Natural killer cell (primary cell): ENCODE data around the gene PDZRN4. TPM values are rescaled to one million over a fixed set of nuclear protein-coding genes. Genes with fewer than 3 reads are reported as not detected.

Source experiments
- ATAC-seq, 3 donors: fragments of 150-1000 bp in 2 of 3; fragments of 200-7000 bp in 1 of 3; cut with Tn5 transposase; 1 replicate in 1 of 3; 2 replicates in 2 of 3; pipeline ENCODE4 v1.10.0; 2021; ENCODE audit warnings: mild to moderate bottlenecking in 2 of 3, moderate library complexity in 2 of 3
- DNase-seq, 2 donors: peaks; one replicate each; pipeline versions ENCODE4 v3.0.0 to v3.0.0-alpha.2; 2013 to 2021; ENCODE audit warnings: mixed read lengths in 1 of 2
- H3K27ac ChIP-seq: one replicate; pipeline ENCODE4 v1.5.1; 2013; ENCODE audit warnings: mild to moderate bottlenecking, low read length
- H3K27me3 ChIP-seq: one replicate; pipeline ENCODE4 v1.6.1; 2013; ENCODE audit warnings: low read length; ENCODE audit not compliant: control insufficient read depth, insufficient read depth
- H3K36me3 ChIP-seq: one replicate; pipeline ENCODE4 v1.6.1; 2013; ENCODE audit warnings: low read length; ENCODE audit not compliant: control insufficient read depth, insufficient read depth
- H3K4me1 ChIP-seq: one replicate; pipeline ENCODE4 v1.6.1; 2013; ENCODE audit warnings: low read length; ENCODE audit not compliant: control insufficient read depth, insufficient read depth
- H3K4me3 ChIP-seq: one replicate; pipeline ENCODE4 v1.5.1; 2013; ENCODE audit warnings: low read length
- H3K9me3 ChIP-seq: one replicate; pipeline ENCODE4 v1.6.1; 2013; ENCODE audit warnings: low read length; ENCODE audit not compliant: control insufficient read depth, insufficient read depth
- H3K27ac Mint-ChIP-seq, 2 donors: one replicate each; pipeline ENCODE4 v1.8.0; 2022; ENCODE audit warnings: mild to moderate bottlenecking in 2 of 2, mixed read lengths in 2 of 2, moderate library complexity in 1 of 2
- H3K27me3 Mint-ChIP-seq, 2 donors: one replicate each; pipeline ENCODE4 v1.8.0; 2022; ENCODE audit warnings: low read depth in 2 of 2, mixed read lengths in 2 of 2
- H3K36me3 Mint-ChIP-seq: one replicate; pipeline ENCODE4 v1.8.0; 2022; ENCODE audit warnings: mixed read lengths
- H3K4me1 Mint-ChIP-seq, 2 donors: one replicate each; pipeline ENCODE4 v1.8.0; 2022; ENCODE audit warnings: mixed read lengths in 2 of 2
- H3K4me3 Mint-ChIP-seq: one replicate; pipeline ENCODE4 v1.8.0; 2022; ENCODE audit warnings: mild to moderate bottlenecking, moderate library complexity, mixed read lengths
- H3K9me3 Mint-ChIP-seq, 2 donors: one replicate each; pipeline ENCODE4 v1.8.0; 2022; ENCODE audit warnings: mixed read lengths in 2 of 2
- WGBS: methylation state at CpG from one replicate; pipeline ENCODE4 v1.1.7; 2013; ENCODE audit warnings: missing lambda C conversion rate; ENCODE audit not compliant: insufficient coverage; 5-methylcytosine and 5-hydroxymethylcytosine counted together
- intact Hi-C: fragments of 100-400 bp; cut with micrococcal nuclease; formaldehyde crosslinking; loops from one replicate; pipeline ENCODE4 v1.14.2; 2022
- total RNA-seq, 4 donors: library from RNA; stranded (reverse); fragments of 120-200 nt in 1 of 4; gene quantifications; one replicate each; pipeline versions ENCODE4 v1.2.3 to v1.2.4, GENCODE V29; 2013 to 2022
- TF ChIP-seq, protein P1 (sequence below): fragments of 200-600 bp; IDR thresholded peaks from one replicate; pipeline ENCODE4 v1.8.0; 2022; ENCODE audit warnings: antibody characterized with exemption

Gene PDZRN4
- total RNA-seq, 3 donors from 2014 or later (not counting 1 experiment from before 2014, with no cell fraction given): not detected

DNA sequence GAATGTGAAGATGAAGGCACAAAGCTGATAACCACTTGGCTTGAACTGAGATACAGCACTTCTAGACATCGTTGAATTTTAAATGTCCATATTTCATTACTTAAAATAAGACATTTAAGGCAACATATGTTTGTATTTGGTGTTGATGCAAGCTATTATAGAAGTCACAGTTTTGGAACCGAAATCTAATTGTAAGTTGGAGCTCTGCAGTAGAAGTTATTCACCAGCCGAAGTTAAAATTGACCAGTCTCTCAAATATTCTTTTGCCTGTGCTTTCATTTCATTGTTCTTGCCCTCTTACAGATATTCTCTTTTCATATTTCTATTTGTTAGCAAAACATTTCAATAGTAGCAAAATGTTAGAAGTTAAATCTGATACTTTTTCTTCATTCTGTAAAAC lies 332.7 kb downstream of the PDZRN4 start:
- H3K36me3 ChIP-seq: no peaks in the 10 kb centered on the region
- intact Hi-C loops: no loop called here
- ATAC-seq (no peak), DNase-seq (no peak)
- H3K4me1 ChIP-seq: no peaks in the 10 kb centered on the region
- H3K27me3 Mint-ChIP-seq: peaks cover 0 to under 1% of the 10 kb centered on the region in 2 donors
- H3K27me3 ChIP-seq: no peaks in the 10 kb centered on the region
- H3K9me3 ChIP-seq: no peaks in the 10 kb centered on the region
- TF ChIP-seq, protein P1, sequence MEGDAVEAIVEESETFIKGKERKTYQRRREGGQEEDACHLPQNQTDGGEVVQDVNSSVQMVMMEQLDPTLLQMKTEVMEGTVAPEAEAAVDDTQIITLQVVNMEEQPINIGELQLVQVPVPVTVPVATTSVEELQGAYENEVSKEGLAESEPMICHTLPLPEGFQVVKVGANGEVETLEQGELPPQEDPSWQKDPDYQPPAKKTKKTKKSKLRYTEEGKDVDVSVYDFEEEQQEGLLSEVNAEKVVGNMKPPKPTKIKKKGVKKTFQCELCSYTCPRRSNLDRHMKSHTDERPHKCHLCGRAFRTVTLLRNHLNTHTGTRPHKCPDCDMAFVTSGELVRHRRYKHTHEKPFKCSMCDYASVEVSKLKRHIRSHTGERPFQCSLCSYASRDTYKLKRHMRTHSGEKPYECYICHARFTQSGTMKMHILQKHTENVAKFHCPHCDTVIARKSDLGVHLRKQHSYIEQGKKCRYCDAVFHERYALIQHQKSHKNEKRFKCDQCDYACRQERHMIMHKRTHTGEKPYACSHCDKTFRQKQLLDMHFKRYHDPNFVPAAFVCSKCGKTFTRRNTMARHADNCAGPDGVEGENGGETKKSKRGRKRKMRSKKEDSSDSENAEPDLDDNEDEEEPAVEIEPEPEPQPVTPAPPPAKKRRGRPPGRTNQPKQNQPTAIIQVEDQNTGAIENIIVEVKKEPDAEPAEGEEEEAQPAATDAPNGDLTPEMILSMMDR: no peak
- no peak overlapping the region for H3K27ac Mint-ChIP-seq
- peaks cover 0 to 7% of the 10 kb centered on the region in 2 donors for H3K9me3 Mint-ChIP-seq
- H3K4me3 ChIP-seq: no peak overlapping the region
- 100% methylated on average over 2 of the region's 3 CpGs for WGBS
- H3K36me3 Mint-ChIP-seq: no peaks in the 10 kb centered on the region
- no peak overlapping the region for H3K27ac ChIP-seq
- H3K4me3 Mint-ChIP-seq: no peak overlapping the region
- H3K4me1 Mint-ChIP-seq: peaks cover 4 to 5% of the 10 kb centered on the region in 2 donors

DNA sequence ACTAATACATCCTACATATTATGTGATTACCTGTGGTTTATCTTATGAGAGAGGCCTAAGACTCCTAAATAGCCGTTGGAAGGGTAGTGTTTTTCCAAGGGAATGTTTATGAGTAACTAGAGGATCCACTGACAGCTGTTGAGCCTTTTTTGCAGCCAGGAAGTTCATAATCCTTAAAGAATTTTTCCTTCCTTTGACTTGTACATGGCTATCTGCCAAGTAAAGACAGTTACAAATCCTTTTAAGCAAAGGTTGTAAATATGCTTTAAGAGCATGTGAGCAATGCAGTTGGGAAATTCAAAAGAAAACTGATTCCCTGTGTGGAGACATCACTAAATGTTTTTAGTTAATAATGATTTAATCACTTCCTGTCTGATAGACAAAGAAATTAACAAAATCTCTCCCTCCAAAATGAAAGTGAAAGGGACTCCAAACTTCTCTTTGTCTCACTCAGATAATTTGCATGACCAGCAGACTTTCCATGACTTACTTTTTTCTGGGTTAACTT lies 333.8 kb downstream of the PDZRN4 start:
- H3K27ac ChIP-seq: no peak overlapping the region
- no peaks in the 10 kb centered on the region for H3K36me3 Mint-ChIP-seq
- H3K4me1 Mint-ChIP-seq: peaks cover 4 to 5% of the 10 kb centered on the region in 2 donors
- H3K27me3 ChIP-seq: no peaks in the 10 kb centered on the region
- no peaks in the 10 kb centered on the region for H3K36me3 ChIP-seq
- intact Hi-C loops: no loop called here
- H3K4me3 Mint-ChIP-seq: peak overlapping the region; percentile 47
- H3K9me3 Mint-ChIP-seq: peaks cover 0 to 6% of the 10 kb centered on the region in 2 donors
- DNase-seq (peak in 1 of 2 donors; percentile 9), ATAC-seq (peak in 1 of 3 donors; percentile 9)
- TF ChIP-seq, protein P1: no peak
- WGBS: 70% methylated on average over 1 of the region's 1 CpG
- H3K9me3 ChIP-seq: no peaks in the 10 kb centered on the region
- peaks cover 0 to 3% of the 10 kb centered on the region in 2 donors for H3K27me3 Mint-ChIP-seq
- no peaks in the 10 kb centered on the region for H3K4me1 ChIP-seq
- no peak overlapping the region for H3K4me3 ChIP-seq
- no peak overlapping the region for H3K27ac Mint-ChIP-seq

DNA sequence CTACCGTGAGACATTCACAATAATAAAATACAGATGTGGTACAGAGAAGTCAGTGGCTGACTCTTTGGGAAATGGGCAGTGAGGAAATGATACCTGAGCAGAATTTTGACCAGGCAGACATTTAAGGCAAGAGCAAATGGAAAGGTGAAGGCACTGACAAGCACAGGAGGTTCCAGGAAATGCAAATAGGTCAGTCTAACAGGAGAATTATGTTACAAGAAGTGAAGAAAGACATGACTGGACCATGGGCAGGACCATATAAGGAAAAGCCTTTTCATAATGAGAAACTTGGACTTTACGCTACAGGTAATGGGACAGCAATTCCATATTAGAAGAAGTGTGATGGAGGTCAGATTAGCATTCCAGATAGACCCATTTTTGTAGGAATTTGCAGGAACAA lies 338.9 kb downstream of the PDZRN4 start:
- Histone ChIP-seq H3K27ac (no peak overlapping the region), H3K4me3 (no peak overlapping the region), H3K27me3 (no peaks in the 10 kb centered on the region), H3K4me1 (no peaks in the 10 kb centered on the region), H3K36me3 (no peaks in the 10 kb centered on the region), H3K9me3 (no peaks in the 10 kb centered on the region)
- Mint-ChIP-seq H3K36me3 (no peaks in the 10 kb centered on the region), H3K9me3 (peaks cover 0 to 4% of the 10 kb centered on the region in 2 donors), H3K4me1 (peaks cover 3 to 5% of the 10 kb centered on the region in 2 donors), H3K27ac (no peak overlapping the region), H3K27me3 (peaks cover 0 to 3% of the 10 kb centered on the region in 2 donors), H3K4me3 (no peak overlapping the region)
- TF ChIP-seq, protein P1: no peak
- WGBS: 84% methylated on average over 1 of the region's 2 CpGs
- ATAC-seq: no peak
- intact Hi-C loops: no loop called here
- DNase-seq: no peak

DNA sequence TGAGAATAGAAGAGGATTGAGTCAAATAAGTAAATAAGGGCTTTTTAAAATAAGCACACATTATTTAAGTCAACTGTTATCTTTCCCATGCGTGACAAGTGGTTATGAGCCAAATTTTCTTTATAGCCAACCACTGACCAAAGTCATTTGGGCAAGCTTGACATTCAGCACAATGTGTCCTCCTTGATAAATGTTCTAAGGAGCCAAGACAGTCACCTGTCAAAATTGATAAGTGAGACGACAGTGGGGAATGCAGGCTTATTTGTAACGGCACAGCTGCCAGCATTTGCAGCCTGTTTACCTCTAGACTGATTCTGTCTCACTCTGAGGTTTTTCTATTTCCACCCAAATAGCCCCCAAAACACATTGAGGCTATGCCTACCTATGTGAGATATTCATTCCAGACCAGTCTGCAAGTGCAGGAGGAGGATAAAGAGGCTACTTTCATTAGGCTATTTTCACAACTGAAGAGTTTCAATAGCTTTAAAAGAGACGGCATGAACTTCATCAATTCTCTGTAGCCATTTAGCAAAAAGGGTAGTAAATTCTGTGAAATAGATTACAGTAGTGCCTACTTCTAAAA lies 339.5 kb downstream of the PDZRN4 start:
- no peaks in the 10 kb centered on the region for H3K27me3 ChIP-seq
- Mint-ChIP-seq H3K4me3 (no peak overlapping the region), H3K27me3 (peaks cover 0 to 3% of the 10 kb centered on the region in 2 donors), H3K36me3 (no peaks in the 10 kb centered on the region), H3K9me3 (peaks cover 0 to 4% of the 10 kb centered on the region in 2 donors), H3K4me1 (peaks cover 0 to 4% of the 10 kb centered on the region in 2 donors), H3K27ac (no peak overlapping the region)
- DNase-seq: no peak
- H3K36me3 ChIP-seq: no peaks in the 10 kb centered on the region
- H3K9me3 ChIP-seq: no peaks in the 10 kb centered on the region
- no peaks in the 10 kb centered on the region for H3K4me1 ChIP-seq
- no peak overlapping the region for H3K4me3 ChIP-seq
- ATAC-seq: no peak
- WGBS: 92% methylated on average over 4 of the region's 4 CpGs
- intact Hi-C loops: no loop called here
- no peak overlapping the region for H3K27ac ChIP-seq
- TF ChIP-seq, protein P1: no peak
